Tibial nerve (tissue), 3 donors: ENCODE measurements around the gene MAP1B.

Source experiments
- CTCF ChIP-seq, 5 experiments: fragments of 200-600 bp in 3 of 5; fragments of 450-650 bp in 2 of 5; sonication (generic) in 3 of 5; IDR thresholded peaks; one replicate each; pipeline ENCODE4 v1.5.1; 2016 to 2019; ENCODE audit warnings: antibody characterized with exemption in 5 of 5, mild to moderate bottlenecking in 3 of 5, moderate library complexity in 2 of 5
- POLR2A ChIP-seq, 2 donors: fragments of 450-650 bp; IDR thresholded peaks; one replicate each; pipeline ENCODE4 v1.6.1; 2017; ENCODE audit warnings: antibody characterized with exemption in 2 of 2, mild to moderate bottlenecking in 2 of 2, moderate library complexity in 2 of 2

- TF ChIP-seq POLR2A (IDR thresholded peaks at IDR 0.05) = no peak
- no peak for TF ChIP-seq CTCF (IDR thresholded peaks at IDR 0.05)
These were observed 131.6 kb downstream of the MAP1B start for GRCh38 chr5:72238712-72239445.
